ENCODE results near the gene RNF207. TPM values are rescaled to one million over a fixed set of nuclear protein-coding genes. Genes with fewer than 3 reads are reported as not detected.

The RNF207 gene, protein sequence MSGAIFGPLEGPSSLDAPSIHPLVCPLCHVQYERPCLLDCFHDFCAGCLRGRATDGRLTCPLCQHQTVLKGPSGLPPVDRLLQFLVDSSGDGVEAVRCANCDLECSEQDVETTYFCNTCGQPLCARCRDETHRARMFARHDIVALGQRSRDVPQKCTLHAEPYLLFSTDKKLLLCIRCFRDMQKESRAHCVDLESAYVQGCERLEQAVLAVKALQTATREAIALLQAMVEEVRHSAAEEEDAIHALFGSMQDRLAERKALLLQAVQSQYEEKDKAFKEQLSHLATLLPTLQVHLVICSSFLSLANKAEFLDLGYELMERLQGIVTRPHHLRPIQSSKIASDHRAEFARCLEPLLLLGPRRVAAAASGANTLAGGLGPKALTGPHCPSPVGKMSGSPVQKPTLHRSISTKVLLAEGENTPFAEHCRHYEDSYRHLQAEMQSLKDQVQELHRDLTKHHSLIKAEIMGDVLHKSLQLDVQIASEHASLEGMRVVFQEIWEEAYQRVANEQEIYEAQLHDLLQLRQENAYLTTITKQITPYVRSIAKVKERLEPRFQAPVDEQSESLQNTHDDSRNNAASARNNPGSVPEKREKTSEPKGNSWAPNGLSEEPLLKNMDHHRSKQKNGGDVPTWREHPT
- 1 to 10 TPM; 3.8 to 4.0 TPM for total RNA-seq

DNA sequence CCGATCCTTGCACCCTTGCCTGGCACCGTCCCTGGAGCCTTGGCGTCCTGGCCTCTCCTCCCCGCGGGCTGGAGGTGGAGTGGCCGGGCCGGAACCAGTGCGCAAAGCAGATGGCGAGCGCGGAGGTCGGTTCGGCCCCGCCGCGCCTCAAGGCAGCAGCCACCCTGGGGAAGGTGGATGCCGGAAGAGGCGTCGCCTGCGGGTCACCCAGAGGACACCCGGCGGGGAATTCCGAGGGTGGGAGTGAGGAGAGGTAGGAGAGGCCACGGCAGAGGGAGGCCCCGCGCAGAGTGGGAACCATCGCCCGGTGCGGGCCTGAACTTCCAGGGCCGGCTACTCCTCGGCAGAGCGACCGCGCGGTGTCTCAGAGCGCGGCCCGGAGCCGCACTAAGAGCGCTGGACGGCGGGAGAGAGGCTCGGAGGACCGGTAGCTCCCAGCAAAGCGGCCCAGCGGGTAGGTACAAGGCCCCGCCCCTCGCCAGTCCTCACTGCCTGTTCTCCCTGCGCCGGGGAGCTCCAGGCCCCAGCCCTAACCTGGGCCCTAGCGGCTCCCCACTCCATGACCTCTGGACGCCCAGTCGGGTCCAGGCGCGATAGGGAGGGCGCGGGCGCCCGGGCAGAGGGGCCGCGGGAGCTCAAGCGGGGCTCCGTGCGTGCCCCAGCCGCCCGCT, at the start of gene RNF207:
TSS of gene RNF207 (plus strand) at position 271 of the 671 bp plus-strand sequence. CDS start 417 bp downstream, outside the sequence.
- no peaks in the 10 kb centered on the region for H3K36me3 Mint-ChIP-seq
- DNase-seq = peak; percentile 66
- H3K27ac Mint-ChIP-seq = no peak within 1 kb of the TSS
- peak within 1 kb of the TSS; percentile 72 for H3K4me3 Mint-ChIP-seq
- POLR2A ChIA-PET = interaction anchor here (0.6 to 1.1 kb wide), 2 partner anchors 27 to 30 kb away, joined by 3 read pairs; partner anchors contain the start of gene ICMT
- peaks cover 24% of the 10 kb centered on the region for H3K27me3 Mint-ChIP-seq
- peak; percentile 65 for ATAC-seq (ENCODE audit: low read depth)
- H3K9me3 Mint-ChIP-seq = no peaks in the 10 kb centered on the region
- H3K4me1 Mint-ChIP-seq = peaks cover 6% of the 10 kb centered on the region

DNA sequence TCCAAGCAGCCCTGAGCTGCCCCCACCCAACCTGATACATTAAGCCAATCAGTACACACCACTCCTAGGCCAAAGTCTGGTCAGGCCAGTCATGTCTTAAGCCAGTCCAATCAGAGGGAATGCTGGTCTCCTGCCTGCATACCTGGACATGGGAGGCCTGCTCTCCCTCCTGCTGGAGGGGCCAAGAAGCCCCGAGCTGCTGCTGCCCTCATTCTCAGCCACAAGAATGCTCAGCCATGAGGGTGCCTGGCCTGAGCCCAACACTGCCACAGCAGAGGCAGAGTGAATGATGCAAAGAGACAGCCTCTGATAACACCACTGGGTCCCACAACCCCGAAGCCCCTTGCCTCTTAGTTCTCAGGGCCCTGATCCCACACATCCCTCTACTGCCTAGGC, 48.8 kb upstream of the RNF207 start:
- ATAC-seq (ENCODE audit: low read depth) (peak; percentile 19), DNase-seq (no peak)
- POLR2A ChIA-PET = no interaction called here
- Mint-ChIP-seq H3K27ac (no peak overlapping the region), H3K4me3 (no peak overlapping the region), H3K9me3 (no peaks in the 10 kb centered on the region), H3K4me1 (peaks cover 2% of the 10 kb centered on the region), H3K27me3 (peaks cover 5% of the 10 kb centered on the region), H3K36me3 (no peaks in the 10 kb centered on the region)

DNA sequence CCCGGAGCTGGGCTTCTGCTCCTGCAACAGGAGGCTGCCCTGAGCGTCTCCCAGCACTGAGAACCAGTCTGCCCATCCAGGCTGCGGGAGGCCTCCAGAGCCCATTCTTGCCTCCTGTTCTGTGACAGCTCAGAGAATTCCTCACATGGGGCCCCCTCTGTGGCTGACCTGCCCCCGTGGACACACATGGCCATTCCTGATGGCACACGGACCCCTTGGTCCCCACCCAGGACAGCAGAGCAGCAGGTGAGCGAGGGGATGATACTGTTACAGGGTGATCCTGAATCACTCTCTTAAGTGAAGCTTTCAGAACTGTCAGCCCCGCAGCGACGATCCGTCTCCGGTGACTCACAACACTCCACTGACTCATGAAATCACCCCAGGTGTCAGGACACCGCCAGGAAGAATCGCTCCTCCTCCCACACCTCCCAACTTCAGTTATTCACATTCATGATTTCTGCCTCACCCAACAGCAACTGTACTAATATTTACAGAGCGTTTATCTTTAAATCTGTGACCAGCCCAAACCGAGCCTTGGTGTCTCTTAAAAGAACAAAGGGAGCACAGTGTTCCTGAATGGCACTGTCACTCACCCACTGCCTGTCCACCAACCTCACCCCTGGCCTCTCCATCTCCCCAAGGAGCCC, 48.3 kb upstream of the RNF207 start:
- POLR2A ChIA-PET = no interaction called here
- Mint-ChIP-seq H3K4me3 (no peak overlapping the region), H3K4me1 (peaks cover 2% of the 10 kb centered on the region), H3K9me3 (no peaks in the 10 kb centered on the region), H3K27me3 (peaks cover 5% of the 10 kb centered on the region), H3K36me3 (no peaks in the 10 kb centered on the region), H3K27ac (no peak overlapping the region)
- DNase-seq (no peak), ATAC-seq (ENCODE audit: low read depth) (no peak)

- H3K27ac Mint-ChIP-seq = no peak overlapping the region
- DNase-seq (no peak), ATAC-seq (ENCODE audit: low read depth) (no peak)
- POLR2A ChIA-PET = no interaction called here
- peaks cover 2% of the 10 kb centered on the region for H3K4me1 Mint-ChIP-seq
- no peaks in the 10 kb centered on the region for H3K36me3 Mint-ChIP-seq
- H3K9me3 Mint-ChIP-seq = no peaks in the 10 kb centered on the region
- no peak overlapping the region for H3K4me3 Mint-ChIP-seq
- peaks cover 5% of the 10 kb centered on the region for H3K27me3 Mint-ChIP-seq
These were observed 47.7 kb upstream of the RNF207 start for GRCh38 chr1:6158181-6158580.

- Mint-ChIP-seq H3K36me3 (no peaks in the 10 kb centered on the region), H3K9me3 (no peaks in the 10 kb centered on the region), H3K4me1 (no peaks in the 10 kb centered on the region), H3K4me3 (no peak overlapping the region), H3K27ac (no peak overlapping the region), H3K27me3 (peaks cover 5% of the 10 kb centered on the region)
- DNase-seq (no peak), ATAC-seq (ENCODE audit: low read depth) (no peak)
- POLR2A ChIA-PET = no interaction called here
These were observed 43.6 kb upstream of the RNF207 start for GRCh38 chr1:6162341-6162740.

DNA sequence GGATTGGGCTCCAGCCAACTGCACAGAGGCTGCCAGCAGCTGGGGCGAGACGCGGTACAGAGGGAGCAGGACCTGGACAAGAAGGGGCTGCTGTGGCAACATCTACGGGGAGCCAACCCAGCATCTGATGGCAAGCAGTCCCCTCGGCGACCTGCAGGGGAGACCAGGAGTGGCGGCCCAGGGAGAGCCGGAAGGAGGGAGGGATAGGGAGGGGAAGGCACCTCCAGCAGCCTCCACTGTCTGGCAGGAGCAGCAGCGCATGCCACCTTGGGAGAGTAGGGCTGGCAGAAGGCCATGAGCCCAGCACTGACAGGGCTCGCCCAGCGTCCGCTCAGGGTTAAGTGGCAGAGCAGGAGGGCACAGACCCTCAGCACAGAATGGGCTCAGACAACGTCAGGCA, 43.1 kb upstream of the RNF207 start:
- Mint-ChIP-seq H3K9me3 (no peaks in the 10 kb centered on the region), H3K4me3 (no peak overlapping the region), H3K27me3 (peaks cover 5% of the 10 kb centered on the region), H3K27ac (no peak overlapping the region), H3K4me1 (no peaks in the 10 kb centered on the region), H3K36me3 (no peaks in the 10 kb centered on the region)
- ATAC-seq (ENCODE audit: low read depth) (no peak), DNase-seq (no peak)
- POLR2A ChIA-PET = no interaction called here

DNA sequence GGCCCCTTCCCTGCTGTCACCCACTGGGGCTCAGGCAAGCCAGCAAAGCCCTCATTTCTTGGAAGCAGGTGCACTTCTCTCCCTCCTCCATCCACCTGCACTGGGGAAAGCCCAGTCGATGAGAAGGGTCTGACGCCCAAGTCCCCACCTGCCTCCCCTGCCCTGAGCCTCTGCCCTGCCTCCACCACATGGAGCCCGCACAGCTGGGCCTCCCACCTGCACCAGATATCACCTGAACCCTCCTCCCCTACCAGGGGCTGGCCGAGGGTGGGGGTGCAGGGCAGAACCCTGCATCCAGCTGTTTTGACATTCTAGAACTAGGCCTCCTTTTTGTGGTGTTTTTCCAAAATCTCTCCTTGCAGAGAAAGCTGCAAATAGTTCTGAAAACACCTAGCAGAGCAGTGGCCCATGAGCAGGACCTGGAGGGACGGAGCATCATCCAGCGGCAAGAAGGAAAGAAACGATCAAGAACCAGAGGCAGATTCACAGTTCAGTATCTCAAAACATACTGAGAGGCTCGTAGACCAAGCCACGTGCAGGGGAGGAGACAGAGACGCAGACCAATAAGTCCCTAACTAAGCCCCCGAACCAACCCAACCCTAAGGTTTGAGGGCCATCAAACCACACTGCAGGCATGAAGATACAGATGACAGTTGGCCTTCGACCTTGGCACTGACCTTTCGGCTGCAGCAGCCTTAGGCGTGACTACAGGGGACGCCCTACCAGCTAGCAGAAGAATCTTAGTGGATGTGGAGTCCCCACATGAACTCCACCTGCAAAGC, 42.5 kb upstream of the RNF207 start:
- Mint-ChIP-seq H3K4me3 (no peak overlapping the region), H3K27me3 (peaks cover 5% of the 10 kb centered on the region), H3K4me1 (no peaks in the 10 kb centered on the region), H3K9me3 (no peaks in the 10 kb centered on the region), H3K36me3 (no peaks in the 10 kb centered on the region), H3K27ac (no peak overlapping the region)
- POLR2A ChIA-PET = no interaction called here
- ATAC-seq (ENCODE audit: low read depth) (no peak), DNase-seq (no peak)

GRCh38 chr1:6163973-6164617, 41.8 kb upstream of the RNF207 start:
- ATAC-seq (ENCODE audit: low read depth) (no peak), DNase-seq (no peak)
- Mint-ChIP-seq H3K27ac (no peak overlapping the region), H3K36me3 (no peaks in the 10 kb centered on the region), H3K9me3 (no peaks in the 10 kb centered on the region), H3K27me3 (peaks cover 9% of the 10 kb centered on the region), H3K4me1 (no peaks in the 10 kb centered on the region), H3K4me3 (no peak overlapping the region)
- POLR2A ChIA-PET = no interaction called here

DNA sequence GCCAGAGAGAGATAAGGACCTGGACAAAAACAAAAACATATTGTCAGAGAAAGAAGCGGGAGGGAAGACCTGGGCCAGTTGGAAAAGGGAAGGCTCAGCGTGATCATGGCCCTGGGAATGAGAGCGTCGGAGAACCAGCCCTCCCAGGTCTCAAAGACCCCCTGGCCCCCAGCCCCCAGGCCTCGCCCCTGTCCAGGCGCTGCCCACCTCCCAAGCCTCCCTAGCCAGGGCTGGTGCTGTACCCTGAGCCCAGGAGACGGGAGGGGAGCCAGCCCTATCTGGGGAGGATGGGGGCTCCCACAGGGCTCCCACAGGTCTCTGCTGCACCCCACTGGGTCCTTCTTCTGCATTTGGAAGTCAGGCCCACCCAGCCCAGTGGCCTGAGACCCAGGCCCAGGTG, 40.9 kb upstream of the RNF207 start:
- no peak overlapping the region for H3K27ac Mint-ChIP-seq
- no peaks in the 10 kb centered on the region for H3K36me3 Mint-ChIP-seq
- H3K4me1 Mint-ChIP-seq = no peaks in the 10 kb centered on the region
- H3K4me3 Mint-ChIP-seq = no peak overlapping the region
- POLR2A ChIA-PET = no interaction called here
- ATAC-seq (ENCODE audit: low read depth) (no peak), DNase-seq (no peak)
- H3K9me3 Mint-ChIP-seq = no peaks in the 10 kb centered on the region
- H3K27me3 Mint-ChIP-seq = peaks cover 9% of the 10 kb centered on the region

DNA sequence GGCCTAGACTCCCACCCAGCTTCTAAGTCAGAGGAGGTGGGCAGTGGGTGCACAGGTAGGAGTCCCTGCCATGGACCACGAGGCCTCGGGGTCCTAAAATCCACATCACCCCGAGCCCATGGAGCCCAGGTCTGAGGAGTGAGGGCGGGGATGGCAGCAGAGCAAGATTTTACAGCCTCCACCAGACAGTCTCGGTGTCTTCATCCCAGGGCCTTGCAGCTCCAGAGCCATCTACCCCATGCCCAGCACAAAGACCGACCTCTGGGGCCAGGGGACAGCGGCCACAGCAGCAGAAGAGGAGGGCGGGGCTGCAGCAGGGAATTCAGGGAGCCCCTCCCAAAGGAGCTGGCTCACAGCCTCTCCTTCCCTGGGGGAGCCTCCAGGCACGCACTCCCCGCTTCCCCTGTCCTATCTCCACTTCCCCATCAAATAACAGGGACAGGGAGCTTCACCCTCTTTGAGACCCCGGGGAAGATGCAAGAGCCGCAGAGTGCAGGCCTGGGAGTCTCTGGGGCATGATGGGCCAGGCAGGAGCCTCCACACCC, 40.4 kb upstream of the RNF207 start:
- no peaks in the 10 kb centered on the region for H3K4me1 Mint-ChIP-seq
- POLR2A ChIA-PET = no interaction called here
- H3K27me3 Mint-ChIP-seq = peaks cover 9% of the 10 kb centered on the region
- no peak for ATAC-seq (ENCODE audit: low read depth)
- no peak for DNase-seq
- no peaks in the 10 kb centered on the region for H3K36me3 Mint-ChIP-seq
- no peak overlapping the region for H3K27ac Mint-ChIP-seq
- H3K9me3 Mint-ChIP-seq = no peaks in the 10 kb centered on the region
- H3K4me3 Mint-ChIP-seq = no peak overlapping the region

DNA sequence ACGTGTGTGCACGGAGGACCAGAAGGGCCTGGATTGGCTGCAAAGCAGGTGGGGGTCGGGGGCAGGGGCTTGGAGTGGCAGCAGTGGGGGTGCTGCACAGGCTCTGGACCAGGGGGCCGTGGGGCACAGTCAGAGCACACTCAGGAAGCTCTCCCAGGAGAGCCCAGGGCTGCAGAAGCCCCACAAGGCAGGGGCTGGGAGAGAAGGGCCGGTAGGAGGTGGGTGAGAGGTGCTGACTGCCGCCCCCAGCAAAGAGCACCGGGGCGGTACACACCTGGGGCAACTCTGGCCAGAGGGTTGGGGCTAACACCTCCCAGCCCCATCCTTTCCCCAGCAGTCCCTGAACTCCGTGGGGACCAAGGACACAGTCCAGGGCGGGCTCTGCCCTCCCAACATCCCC, 39.7 kb upstream of the RNF207 start:
- no peaks in the 10 kb centered on the region for H3K4me1 Mint-ChIP-seq
- peaks cover 7% of the 10 kb centered on the region for H3K27me3 Mint-ChIP-seq
- no peak for ATAC-seq (ENCODE audit: low read depth)
- no peak overlapping the region for H3K4me3 Mint-ChIP-seq
- no peaks in the 10 kb centered on the region for H3K9me3 Mint-ChIP-seq
- H3K27ac Mint-ChIP-seq = no peak overlapping the region
- DNase-seq = no peak
- no peaks in the 10 kb centered on the region for H3K36me3 Mint-ChIP-seq
- POLR2A ChIA-PET = no interaction called here

DNA sequence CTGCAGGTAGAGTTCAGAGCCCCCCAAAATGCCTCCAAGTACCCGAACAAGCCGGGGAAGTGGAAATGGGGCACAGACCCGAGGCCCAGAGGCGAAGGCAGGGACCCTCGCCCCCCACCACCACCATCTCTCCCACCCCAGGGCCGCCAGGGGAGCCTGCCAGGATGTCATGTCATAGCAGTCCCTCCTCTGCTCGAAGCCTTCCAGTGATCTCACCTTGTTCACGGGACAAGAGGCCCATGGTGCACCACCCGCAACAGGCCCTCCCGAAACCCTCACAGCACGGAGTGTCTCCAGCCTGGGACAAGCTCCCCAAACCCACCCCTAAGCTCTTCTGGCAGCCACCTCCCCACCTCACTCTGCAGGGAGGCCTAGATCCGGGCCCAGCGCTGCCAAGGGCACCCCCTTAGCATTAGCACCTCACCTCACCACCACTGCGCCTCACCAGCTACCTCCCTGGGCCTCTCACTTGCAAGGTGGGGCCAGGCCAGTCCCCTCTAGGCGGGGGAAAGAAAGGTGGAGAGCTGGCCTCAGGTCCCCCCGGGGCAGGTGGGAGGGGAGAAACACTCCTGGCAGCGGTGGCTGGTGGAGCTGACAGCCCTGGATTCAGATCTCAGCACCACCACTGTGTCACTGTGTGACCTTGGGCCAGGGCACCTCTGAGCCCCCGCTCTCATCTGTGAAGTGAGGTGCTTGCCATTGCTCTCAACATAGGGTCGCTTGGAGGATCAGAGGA, 39.1 kb upstream of the RNF207 start:
- ATAC-seq (ENCODE audit: low read depth) (no peak), DNase-seq (no peak)
- POLR2A ChIA-PET = no interaction called here
- no peak overlapping the region for H3K27ac Mint-ChIP-seq
- no peak overlapping the region for H3K4me3 Mint-ChIP-seq
- H3K36me3 Mint-ChIP-seq = no peaks in the 10 kb centered on the region
- H3K4me1 Mint-ChIP-seq = no peaks in the 10 kb centered on the region
- peaks cover 11% of the 10 kb centered on the region for H3K27me3 Mint-ChIP-seq
- H3K9me3 Mint-ChIP-seq = no peaks in the 10 kb centered on the region

Measured in activated naive CD8-positive, alpha-beta T cell treated with anti-CD3 and anti-CD28 coated beads, Interleukin-2, amount 10 ng/mL, durations not matched to agents 7 days and 5 days (primary cell).